Cardiac muscle cell (in vitro differentiated cells and primary cell): Measurements from ENCODE around the gene TMEM80. TPM values are rescaled to one million over a fixed set of nuclear protein-coding genes. Genes with fewer than 3 reads are reported as not detected.

Experiments used
- DNase-seq, 2 donors: peaks; one replicate each; pipeline versions ENCODE4 v3.0.0 to v3.0.0-alpha.2; 2010 to 2017; ENCODE audit warnings: low read depth in 1 of 2, low spot score in 1 of 2
- H3K27ac ChIP-seq: fragments of 200-600 bp; sonication (generic); 2 replicates; pipeline ENCODE4 v1.5.1; 2016
- H3K27me3 ChIP-seq: fragments of 200-600 bp; sonication (generic); 2 replicates; pipeline ENCODE4 v1.6.0; 2016; ENCODE audit warnings: control low read depth
- H3K36me3 ChIP-seq: fragments of 200-600 bp; sonication (generic); 2 replicates; pipeline ENCODE4 v1.5.1; 2016; ENCODE audit warnings: control low read depth
- H3K4me1 ChIP-seq: fragments of 200-600 bp; sonication (generic); 2 replicates; pipeline ENCODE4 v1.8.1; 2017; ENCODE audit warnings: low read depth, mild to moderate bottlenecking, mixed run types
- H3K4me3 ChIP-seq: fragments of 200-600 bp; sonication (generic); 2 replicates; pipeline ENCODE4 v1.5.1; 2016; ENCODE audit warnings: mild to moderate bottlenecking
- H3K9me3 ChIP-seq: fragments of 200-600 bp; sonication (generic); 2 replicates; pipeline ENCODE4 v1.5.1; 2017; ENCODE audit warnings: low read depth, mild to moderate bottlenecking, control low read depth
- CTCF ChIP-seq: IDR thresholded peaks from 2 replicates; pipeline ENCODE4 v1.5.1; 2012; ENCODE audit warnings: low read depth, mild to moderate bottlenecking, low read length
- polyA plus RNA-seq: library from polyadenylated mRNA; unstranded; fragments of >200 nt; fragmentation: Nextera tagmentation; extraction: Ambion mirVana; gene quantifications from 2 replicates; pipeline ENCODE4 v1.2.1, GENCODE V29; 2016
- total RNA-seq: library from RNA; depleted of rRNA; stranded (reverse); fragments of >200 nt; gene quantifications from 2 replicates; pipeline ENCODE4 v1.2.3, GENCODE V29; 2016

The TMEM80 gene
- total and polyA plus RNA-seq, 2 experiments from 2014 or later: 53.4 to 93.5 TPM

GRCh38 chr11:707817-708420, 12.3 kb downstream of the TMEM80 start:
- Histone ChIP-seq H3K27ac (no peak overlapping the region), H3K4me1 (peaks cover 13% of the 10 kb centered on the region), H3K4me3 (no peak overlapping the region), H3K36me3 (no peaks in the 10 kb centered on the region), H3K9me3 (no peaks in the 10 kb centered on the region), H3K27me3 (peaks cover 16% of the 10 kb centered on the region)
- no peak for TF ChIP-seq CTCF
- DNase-seq: peak in 1 of 2 donors; percentile 25

GRCh38 chr11:708511-708910, 12.9 kb downstream of the TMEM80 start:
- peaks cover 13% of the 10 kb centered on the region for H3K4me1 ChIP-seq
- no peaks in the 10 kb centered on the region for H3K9me3 ChIP-seq
- no peaks in the 10 kb centered on the region for H3K36me3 ChIP-seq
- DNase-seq: no peak
- H3K4me3 ChIP-seq: no peak overlapping the region
- no peak overlapping the region for H3K27ac ChIP-seq
- H3K27me3 ChIP-seq: peaks cover 16% of the 10 kb centered on the region
- no peak for TF ChIP-seq CTCF

- no peaks in the 10 kb centered on the region for H3K9me3 ChIP-seq
- H3K27ac ChIP-seq: no peak overlapping the region
- H3K4me1 ChIP-seq: peaks cover 13% of the 10 kb centered on the region
- no peak overlapping the region for H3K4me3 ChIP-seq
- TF ChIP-seq CTCF: no peak
- no peaks in the 10 kb centered on the region for H3K36me3 ChIP-seq
- no peak for DNase-seq
- H3K27me3 ChIP-seq: peaks cover 16% of the 10 kb centered on the region
These were observed 13.7 kb downstream of the TMEM80 start for GRCh38 chr11:709109-709997.

GRCh38 chr11:714436-714835, 18.8 kb downstream of the TMEM80 start:
- no peaks in the 10 kb centered on the region for H3K4me1 ChIP-seq
- H3K27ac ChIP-seq: no peak overlapping the region
- DNase-seq: no peak
- no peak overlapping the region for H3K4me3 ChIP-seq
- peaks cover 5% of the 10 kb centered on the region for H3K27me3 ChIP-seq
- TF ChIP-seq CTCF: no peak
- no peaks in the 10 kb centered on the region for H3K36me3 ChIP-seq
- H3K9me3 ChIP-seq: no peaks in the 10 kb centered on the region

GRCh38 chr11:719214-720016, 23.8 kb downstream of the TMEM80 start:
- no peaks in the 10 kb centered on the region for H3K4me1 ChIP-seq
- no peaks in the 10 kb centered on the region for H3K36me3 ChIP-seq
- H3K27me3 ChIP-seq: peaks cover 43% of the 10 kb centered on the region
- no peak overlapping the region for H3K27ac ChIP-seq
- DNase-seq: no peak
- TF ChIP-seq CTCF: no peak
- H3K9me3 ChIP-seq: no peaks in the 10 kb centered on the region
- no peak overlapping the region for H3K4me3 ChIP-seq
